IMR-90 (cell line): ENCODE measurements around the gene LHFPL3. TPM values are rescaled to one million over a fixed set of nuclear protein-coding genes. Genes with fewer than 3 reads are reported as not detected.

Source experiments
- ATAC-seq: fragments of 200-7000 bp; cut with Tn5 transposase; 2 replicates; pipeline ENCODE4 v1.9.1; 2020; ENCODE audit warnings: low read depth, mild to moderate bottlenecking, moderate library complexity
- BruUV-seq: library from RNA; stranded (reverse); fragments of 400-500 nt; replicated peaks from 2 replicates; lab custom pipeline; 2021; lab: Mats Ljungman, UMichigan
- CTCF ChIA-PET: fragments of 300-600 bp; formaldehyde crosslinking; extraction: SDS; loops from one replicate; lab custom pipeline; 2021; ENCODE audit warnings: antibody characterized with exemption; lab: Yijun Ruan, JAX
- POLR2A ChIA-PET: fragments of 300-600 bp; sonication (Branson Sonifier 250); formaldehyde crosslinking; loops from one replicate; lab custom pipeline; 2022; ENCODE audit warnings: antibody characterized with exemption; ENCODE audit not compliant: unreplicated experiment; lab: Charles Lee
- DNase-seq: peaks from one replicate; pipeline ENCODE4 v3.0.0; 2013
- H2AFZ ChIP-seq: replicated peaks from 2 replicates; pipeline ENCODE3; 2013; ENCODE audit warnings: low read length, mild to moderate bottlenecking; ENCODE audit not compliant: poor library complexity
- H2AK5ac ChIP-seq: 2 replicates; pipeline ENCODE4 v1.6.1; 2013; ENCODE audit warnings: low read depth, low read length, inconsistent platforms
- H2AK9ac ChIP-seq: replicated peaks from 2 replicates; pipeline ENCODE3; 2013; ENCODE audit warnings: mild to moderate bottlenecking, low read depth, low read length, moderate library complexity; ENCODE audit not compliant: poor library complexity
- H2BK120ac ChIP-seq: 2 replicates; pipeline ENCODE4 v1.6.1; 2013; ENCODE audit warnings: low read depth, low read length, inconsistent platforms
- H2BK15ac ChIP-seq: 3 replicates; pipeline ENCODE4 v1.6.1; 2013; ENCODE audit warnings: low read depth, low read length, inconsistent platforms
- H2BK20ac ChIP-seq: 2 replicates; pipeline ENCODE4 v1.6.1; 2013; ENCODE audit warnings: low read depth, mild to moderate bottlenecking, inconsistent platforms, low read length, moderate library complexity
- H2BK5ac ChIP-seq: 2 replicates; pipeline ENCODE4 v1.6.1; 2013; ENCODE audit warnings: mild to moderate bottlenecking, low read depth, low read length, inconsistent platforms; ENCODE audit not compliant: poor library complexity, severe bottlenecking
- H3K14ac ChIP-seq: replicated peaks from 2 replicates; pipeline ENCODE4 v1.6.1; 2013; ENCODE audit warnings: low read depth, low read length, inconsistent platforms
- H3K18ac ChIP-seq: 2 replicates; pipeline ENCODE4 v1.6.1; 2013; ENCODE audit warnings: low read depth, low read length, control low read depth
- H3K23ac ChIP-seq: 2 replicates; pipeline ENCODE4 v1.6.1; 2013; ENCODE audit warnings: low read depth, low read length, inconsistent platforms
- H3K27ac ChIP-seq: 2 replicates; pipeline ENCODE4 v1.5.1; 2013; ENCODE audit warnings: mild to moderate bottlenecking, control low read depth, low read length; ENCODE audit not compliant: insufficient read depth
- H3K27me3 ChIP-seq: 2 replicates; pipeline ENCODE4 v1.6.1; 2013; ENCODE audit warnings: low read length; ENCODE audit not compliant: control insufficient read depth, insufficient read depth
- H3K36me3 ChIP-seq: 2 replicates; pipeline ENCODE4 v1.6.1; 2013; ENCODE audit warnings: low read length, mixed read lengths; ENCODE audit not compliant: control insufficient read depth, insufficient read depth
- H3K4ac ChIP-seq: 2 replicates; pipeline ENCODE4 v1.6.1; 2013; ENCODE audit warnings: low read depth, low read length, inconsistent platforms
- H3K4me1 ChIP-seq: 2 replicates; pipeline ENCODE4 v1.6.1; 2013; ENCODE audit warnings: low read length, mixed read lengths; ENCODE audit not compliant: control insufficient read depth, insufficient read depth
- H3K4me2 ChIP-seq: 2 replicates; pipeline ENCODE4 v1.6.1; 2013; ENCODE audit warnings: low read depth, mild to moderate bottlenecking, control low read depth, low read length, moderate library complexity
- H3K4me3 ChIP-seq: 2 replicates; pipeline ENCODE4 v1.5.1; 2013; ENCODE audit warnings: low read depth, mild to moderate bottlenecking, control low read depth, low read length, moderate library complexity; ENCODE audit not compliant: insufficient read depth
- H3K56ac ChIP-seq: 2 replicates; pipeline ENCODE4 v1.6.1; 2013; ENCODE audit warnings: low read length, inconsistent platforms; ENCODE audit not compliant: insufficient read depth; ENCODE audit errors: extremely low read depth
- H3K79me1 ChIP-seq, 2 experiments: 2 replicates each; pipeline ENCODE4 v1.6.1; 2013; ENCODE audit warnings: low read length in 2 of 2, inconsistent platforms in 1 of 2, low read depth in 1 of 2
- H3K9ac ChIP-seq: 2 replicates; pipeline ENCODE4 v1.6.1; 2013; ENCODE audit warnings: low read depth, low read length, control low read depth
- H3K9me1 ChIP-seq: 2 replicates; pipeline ENCODE4 v1.6.1; 2013; ENCODE audit warnings: low read length, inconsistent platforms; ENCODE audit not compliant: insufficient read depth
- H3K9me3 ChIP-seq: 2 replicates; pipeline ENCODE4 v1.6.1; 2013; ENCODE audit warnings: low read length; ENCODE audit not compliant: control insufficient read depth, insufficient read depth
- H4K20me1 ChIP-seq: 2 replicates; pipeline ENCODE4 v1.6.1; 2013; ENCODE audit warnings: low read length, inconsistent platforms; ENCODE audit not compliant: insufficient read depth
- H4K5ac ChIP-seq: 2 replicates; pipeline ENCODE4 v1.6.1; 2013; ENCODE audit warnings: mild to moderate bottlenecking, low read depth, low read length, control low read depth
- H4K8ac ChIP-seq, 2 experiments: 2 replicates each; pipeline ENCODE4 v1.6.1; 2013; ENCODE audit warnings: low read depth in 2 of 2, low read length in 2 of 2, control low read depth in 1 of 2, inconsistent platforms in 1 of 2
- H4K91ac ChIP-seq: 2 replicates; pipeline ENCODE4 v1.6.1; 2013; ENCODE audit warnings: low read depth, low read length, inconsistent platforms; ENCODE audit not compliant: insufficient read depth
- BHLHE40 ChIP-seq: fragments of 150-350 bp; IDR thresholded peaks from 2 replicates; pipeline ENCODE4 v1.6.1; 2016; ENCODE audit warnings: mild to moderate bottlenecking, low read depth, low read length
- CEBPB ChIP-seq: IDR thresholded peaks from 2 replicates; pipeline ENCODE4 v1.6.1; 2012; ENCODE audit warnings: low read depth, low read length, improper control_type of control experiment
- CHD1 ChIP-seq: IDR thresholded peaks from 2 replicates; pipeline ENCODE4 v1.6.1; 2012; ENCODE audit warnings: low read depth, low read length, improper control_type of control experiment
- MAFK ChIP-seq: IDR thresholded peaks from 2 replicates; pipeline ENCODE4 v1.6.1; 2012; ENCODE audit warnings: low read depth, low read length, improper control_type of control experiment
- MAZ ChIP-seq: IDR thresholded peaks from 2 replicates; pipeline ENCODE4 v1.6.1; 2012; ENCODE audit warnings: low read depth, mild to moderate bottlenecking, low read length, improper control_type of control experiment, moderate library complexity, borderline replicate concordance
- MXI1 ChIP-seq: IDR thresholded peaks from 2 replicates; pipeline ENCODE4 v1.6.1; 2012; ENCODE audit warnings: low read depth, mild to moderate bottlenecking, low read length, moderate library complexity, borderline replicate concordance
- NFE2L2 ChIP-seq: fragments of 150-350 bp; IDR thresholded peaks from 2 replicates; pipeline ENCODE4 v1.6.1; 2016; ENCODE audit warnings: low read depth, mild to moderate bottlenecking, low read length
- POLR2A ChIP-seq: IDR thresholded peaks from 2 replicates; pipeline ENCODE4 v1.6.1; 2012; ENCODE audit warnings: mild to moderate bottlenecking, low read depth, low read length
- RAD21 ChIP-seq: IDR thresholded peaks from 2 replicates; pipeline ENCODE4 v1.6.1; 2012; ENCODE audit warnings: low read length, improper control_type of control experiment
- RCOR1 ChIP-seq: IDR thresholded peaks from 2 replicates; pipeline ENCODE4 v1.6.1; 2012; ENCODE audit warnings: mild to moderate bottlenecking, low read length, improper control_type of control experiment; ENCODE audit not compliant: insufficient replicate concordance
- RFX5 ChIP-seq: IDR thresholded peaks from 2 replicates; pipeline ENCODE4 v1.8.0; 2012; ENCODE audit warnings: low read depth, mild to moderate bottlenecking, low read length, moderate library complexity
- SMC3 ChIP-seq: fragments of 150-350 bp; IDR thresholded peaks from 2 replicates; pipeline ENCODE4 v1.6.1; 2016; ENCODE audit warnings: low read depth, mild to moderate bottlenecking, antibody characterized with exemption, low read length, moderate library complexity
- WGBS, 2 experiments: methylation state at CpG; one replicate each; pipeline versions ENCODE4 v1.1.5 to v1.1.7; 2013; ENCODE audit warnings: missing lambda C conversion rate in 2 of 2; ENCODE audit not compliant: insufficient read length in 1 of 2; ENCODE audit errors: extremely low coverage in 2 of 2; 5-methylcytosine and 5-hydroxymethylcytosine counted together
- dilution Hi-C: fragments of 300-500 bp; cut with HindIII; formaldehyde crosslinking; loops from one replicate; pipeline ENCODE4 v1.14.3; 2018; ENCODE audit warnings: low sequenced_read_pairs; ENCODE audit not compliant: unreplicated experiment
- in situ Hi-C: fragments of 300-500 bp; cut with MboI; formaldehyde crosslinking; loops from 3 replicates; pipeline ENCODE4 v1.14.3; 2019; ENCODE audit warnings: low sequenced_read_pairs, inconsistent platforms, mixed read lengths
- intact Hi-C: fragments of 100-400 bp; cut with micrococcal nuclease; formaldehyde crosslinking; loops from 2 replicates; pipeline ENCODE4 v1.10.0; 2022
- polyA plus RNA-seq, 3 experiments: library from polyadenylated mRNA; depleted of rRNA; stranded (reverse); fragments of >200 nt; gene quantifications; 2 replicates each; pipeline ENCODE4 v1.2.3, GENCODE V29; 2012; ENCODE audit warnings: low replicate concordance in 1 of 3
- total RNA-seq: library from RNA; depleted of rRNA; stranded (reverse); fragments of >200 nt; gene quantifications from 2 replicates; pipeline ENCODE4 v1.2.3, GENCODE V29; 2012
- TF ChIP-seq, protein P1 (sequence below): conservative IDR thresholded peaks from 2 replicates; pipeline ENCODE4 v1.5.1; 2012; ENCODE audit warnings: mild to moderate bottlenecking, low read depth, low read length, improper control_type of control experiment
- TF ChIP-seq, protein P2 (sequence below): fragments of 150-350 bp; IDR thresholded peaks from 2 replicates; pipeline ENCODE4 v1.6.1; 2017; ENCODE audit warnings: mild to moderate bottlenecking, antibody characterized with exemption, low read length, low read depth
- TF ChIP-seq, protein P3 (sequence below): fragments of 150-350 bp; IDR thresholded peaks from 2 replicates; pipeline ENCODE4 v1.6.1; 2016; ENCODE audit warnings: low read depth, mild to moderate bottlenecking, low read length, moderate library complexity, borderline replicate concordance

LHFPL3 gene
- total and polyA plus RNA-seq, 2 of the 4 experiments (the other 2 are of a cell fraction), result not detected

DNA sequence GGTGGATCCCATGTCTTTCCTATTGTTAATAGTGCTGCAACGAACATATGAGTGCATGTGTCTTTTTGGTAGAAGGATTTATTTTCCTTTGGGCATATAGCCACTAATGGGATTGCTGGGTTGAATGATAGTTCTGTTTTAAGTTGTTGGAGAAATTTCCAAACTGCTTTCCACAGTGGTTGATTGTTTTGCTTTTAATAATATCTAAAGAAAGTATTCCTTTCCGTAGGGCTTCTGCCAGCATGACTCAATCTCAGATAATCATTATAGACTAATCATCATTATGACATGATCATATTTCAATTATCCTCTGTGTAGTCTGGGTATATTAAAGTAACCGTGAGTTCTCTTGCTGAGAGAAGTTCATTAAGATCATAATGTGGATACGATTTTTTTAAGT, 575.4 kb downstream of the LHFPL3 start:
- no peak overlapping the region for H2AK9ac ChIP-seq
- H3K4ac ChIP-seq, result no peak overlapping the region
- no peaks in the 10 kb centered on the region for H3K9me1 ChIP-seq
- H3K4me1 ChIP-seq, result no peaks in the 10 kb centered on the region
- no peak overlapping the region for H3K14ac ChIP-seq
- no peaks in the 10 kb centered on the region for H3K79me1 ChIP-seq
- ChIA-PET POLR2A (no interaction called here), CTCF (no interaction called here)
- H3K27me3 ChIP-seq, result peaks cover 22% of the 10 kb centered on the region
- H4K20me1 ChIP-seq, result no peaks in the 10 kb centered on the region
- no peak overlapping the region for H3K18ac ChIP-seq
- H2BK120ac ChIP-seq, result no peak overlapping the region
- in situ Hi-C loops, result no loop called here
- H3K27ac ChIP-seq, result no peak overlapping the region
- H3K4me3 ChIP-seq, result no peak overlapping the region
- H3K4me2 ChIP-seq, result no peak overlapping the region
- no peak overlapping the region for H2AK5ac ChIP-seq
- no peak overlapping the region for H4K8ac ChIP-seq
- H4K5ac ChIP-seq, result no peak overlapping the region
- H4K91ac ChIP-seq, result no peak overlapping the region
- dilution Hi-C loops, result no loop called here
- H3K9ac ChIP-seq, result no peak overlapping the region
- H3K36me3 ChIP-seq, result no peaks in the 10 kb centered on the region
- no peak overlapping the region for H2BK5ac ChIP-seq
- H3K23ac ChIP-seq, result no peak overlapping the region
- DNase-seq (no peak), ATAC-seq (no peak)
- WGBS, 2 experiments, result no CpG with 5 or more reads among the region's 4 CpGs
- no peak overlapping the region for H3K56ac ChIP-seq
- no TSS peak for BruUV-seq
- no peaks in the 10 kb centered on the region for H3K9me3 ChIP-seq
- no peak overlapping the region for H2AFZ ChIP-seq
- TF ChIP-seq SMC3 (no peak), BHLHE40 (no peak), NFE2L2 (no peak), MAZ (no peak), RCOR1 (no peak), RAD21 (no peak), POLR2A (no peak), MAFK (no peak), CEBPB (no peak), MXI1 (no peak), RFX5 (no peak), CHD1 (no peak)
- TF ChIP-seq, protein P1, sequence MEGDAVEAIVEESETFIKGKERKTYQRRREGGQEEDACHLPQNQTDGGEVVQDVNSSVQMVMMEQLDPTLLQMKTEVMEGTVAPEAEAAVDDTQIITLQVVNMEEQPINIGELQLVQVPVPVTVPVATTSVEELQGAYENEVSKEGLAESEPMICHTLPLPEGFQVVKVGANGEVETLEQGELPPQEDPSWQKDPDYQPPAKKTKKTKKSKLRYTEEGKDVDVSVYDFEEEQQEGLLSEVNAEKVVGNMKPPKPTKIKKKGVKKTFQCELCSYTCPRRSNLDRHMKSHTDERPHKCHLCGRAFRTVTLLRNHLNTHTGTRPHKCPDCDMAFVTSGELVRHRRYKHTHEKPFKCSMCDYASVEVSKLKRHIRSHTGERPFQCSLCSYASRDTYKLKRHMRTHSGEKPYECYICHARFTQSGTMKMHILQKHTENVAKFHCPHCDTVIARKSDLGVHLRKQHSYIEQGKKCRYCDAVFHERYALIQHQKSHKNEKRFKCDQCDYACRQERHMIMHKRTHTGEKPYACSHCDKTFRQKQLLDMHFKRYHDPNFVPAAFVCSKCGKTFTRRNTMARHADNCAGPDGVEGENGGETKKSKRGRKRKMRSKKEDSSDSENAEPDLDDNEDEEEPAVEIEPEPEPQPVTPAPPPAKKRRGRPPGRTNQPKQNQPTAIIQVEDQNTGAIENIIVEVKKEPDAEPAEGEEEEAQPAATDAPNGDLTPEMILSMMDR, result no peak
- TF ChIP-seq, protein P2, sequence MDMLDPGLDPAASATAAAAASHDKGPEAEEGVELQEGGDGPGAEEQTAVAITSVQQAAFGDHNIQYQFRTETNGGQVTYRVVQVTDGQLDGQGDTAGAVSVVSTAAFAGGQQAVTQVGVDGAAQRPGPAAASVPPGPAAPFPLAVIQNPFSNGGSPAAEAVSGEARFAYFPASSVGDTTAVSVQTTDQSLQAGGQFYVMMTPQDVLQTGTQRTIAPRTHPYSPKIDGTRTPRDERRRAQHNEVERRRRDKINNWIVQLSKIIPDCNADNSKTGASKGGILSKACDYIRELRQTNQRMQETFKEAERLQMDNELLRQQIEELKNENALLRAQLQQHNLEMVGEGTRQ, result no peak
- TF ChIP-seq, protein P3, sequence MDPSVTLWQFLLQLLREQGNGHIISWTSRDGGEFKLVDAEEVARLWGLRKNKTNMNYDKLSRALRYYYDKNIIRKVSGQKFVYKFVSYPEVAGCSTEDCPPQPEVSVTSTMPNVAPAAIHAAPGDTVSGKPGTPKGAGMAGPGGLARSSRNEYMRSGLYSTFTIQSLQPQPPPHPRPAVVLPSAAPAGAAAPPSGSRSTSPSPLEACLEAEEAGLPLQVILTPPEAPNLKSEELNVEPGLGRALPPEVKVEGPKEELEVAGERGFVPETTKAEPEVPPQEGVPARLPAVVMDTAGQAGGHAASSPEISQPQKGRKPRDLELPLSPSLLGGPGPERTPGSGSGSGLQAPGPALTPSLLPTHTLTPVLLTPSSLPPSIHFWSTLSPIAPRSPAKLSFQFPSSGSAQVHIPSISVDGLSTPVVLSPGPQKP, result no peak
- intact Hi-C loops, result no loop called here
- no peak overlapping the region for H2BK20ac ChIP-seq
- H2BK15ac ChIP-seq, result no peak overlapping the region
